Activated B cell treated with CpG ODN at 0.5 μM for 24 hours (primary cell): Measurements from ENCODE around the gene MRGPRD. TPM values are rescaled to one million over a fixed set of nuclear protein-coding genes. Genes with fewer than 3 reads are reported as not detected.
A peak's percentile ranks its signal among the peaks of the same experiment; 100 is the strongest.

ENCODE experiments used
- ATAC-seq: fragments of 200-7000 bp; cut with Tn5 transposase; one replicate; pipeline ENCODE4 v1.10.0; 2021; ENCODE audit warnings: low read depth, mild to moderate bottlenecking, moderate library complexity
- CTCF ChIA-PET: fragments of 350-600 bp; sonication (Branson Sonifier 250); formaldehyde crosslinking; loops from one replicate; lab custom pipeline; 2021; ENCODE audit warnings: antibody characterized with exemption; lab: Charles Lee
- POLR2A ChIA-PET: fragments of 350-600 bp; sonication (Branson Sonifier 250); formaldehyde crosslinking; loops from one replicate; lab custom pipeline; 2021; ENCODE audit warnings: antibody characterized with exemption; lab: Charles Lee
- DNase-seq: peaks from one replicate; pipeline ENCODE4 v3.0.0; 2022
- H3K27ac Mint-ChIP-seq: one replicate; pipeline ENCODE4 v1.8.0; 2020; ENCODE audit warnings: mixed read lengths
- H3K27me3 Mint-ChIP-seq: one replicate; pipeline ENCODE4 v1.8.0; 2021; ENCODE audit warnings: mixed read lengths
- H3K36me3 Mint-ChIP-seq: one replicate; pipeline ENCODE4 v1.8.0; 2021; ENCODE audit warnings: low read depth, mixed read lengths
- H3K4me1 Mint-ChIP-seq: one replicate; pipeline ENCODE4 v1.8.0; 2021; ENCODE audit warnings: mixed read lengths
- H3K4me3 Mint-ChIP-seq: one replicate; pipeline ENCODE4 v1.8.0; 2020; ENCODE audit warnings: mild to moderate bottlenecking, mixed read lengths
- H3K9me3 Mint-ChIP-seq: one replicate; pipeline ENCODE4 v1.8.0; 2020; ENCODE audit warnings: mixed read lengths
- CTCF ChIP-seq: fragments of 200-600 bp; IDR thresholded peaks from one replicate; pipeline ENCODE4 v1.8.0; 2022; ENCODE audit warnings: antibody characterized with exemption, mild to moderate bottlenecking
- intact Hi-C: fragments of 100-400 bp; cut with micrococcal nuclease; formaldehyde crosslinking; loops from one replicate; pipeline ENCODE4 v1.15.1; 2024
- total RNA-seq: library from RNA; stranded (reverse); gene quantifications from 2 replicates; pipeline ENCODE4 v1.2.3, GENCODE V29; 2022

Gene MRGPRD
- total RNA-seq, 1 donor from 2014 or later = not detected

DNA sequence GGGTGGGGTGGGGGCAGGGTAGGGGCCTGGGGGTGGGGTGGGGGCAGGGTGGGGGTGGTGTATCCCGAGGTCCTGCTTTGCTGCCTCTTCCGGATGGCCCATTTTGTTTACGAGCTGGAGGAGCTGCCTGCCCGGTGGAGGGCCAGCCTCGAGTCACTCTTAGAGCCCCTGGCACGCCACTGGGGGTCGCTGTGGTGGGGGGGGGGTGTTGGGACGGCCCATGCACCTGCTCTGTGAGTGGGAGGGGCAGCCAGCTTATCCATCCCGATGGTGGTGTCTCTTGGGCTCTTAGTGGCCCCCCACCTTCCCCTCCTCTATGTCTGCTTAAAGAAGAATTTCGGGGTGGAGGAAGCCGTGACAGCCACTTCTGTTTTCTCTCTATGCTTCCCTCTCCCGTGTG lies 24.6 kb downstream of the MRGPRD start:
- intact Hi-C loops = loop anchor here (1.0 kb wide), 1 partner anchor 132 kb away; no protein-coding TSS in a partner anchor
- TF ChIP-seq CTCF = no peak
- ChIA-PET CTCF (no interaction called here), POLR2A (no interaction called here)
- Mint-ChIP-seq H3K4me1 (peaks cover 9% of the 10 kb centered on the region), H3K27ac (no peak overlapping the region), H3K27me3 (peaks cover 6% of the 10 kb centered on the region), H3K9me3 (no peaks in the 10 kb centered on the region), H3K4me3 (no peak overlapping the region), H3K36me3 (no peaks in the 10 kb centered on the region)
- ATAC-seq (peak; percentile 40), DNase-seq (no peak)

GRCh38 chr11:68955607-68955958 lies 25.2 kb downstream of the MRGPRD start:
- ChIA-PET CTCF (no interaction called here), POLR2A (no interaction called here)
- peaks cover 9% of the 10 kb centered on the region for H3K4me1 Mint-ChIP-seq
- peak overlapping the region; percentile 35 for H3K4me3 Mint-ChIP-seq
- no peaks in the 10 kb centered on the region for H3K36me3 Mint-ChIP-seq
- DNase-seq = no peak
- no peaks in the 10 kb centered on the region for H3K9me3 Mint-ChIP-seq
- intact Hi-C loops = no loop called here
- peaks cover 6% of the 10 kb centered on the region for H3K27me3 Mint-ChIP-seq
- no peak for TF ChIP-seq CTCF
- ATAC-seq = no peak
- no peak overlapping the region for H3K27ac Mint-ChIP-seq

DNA sequence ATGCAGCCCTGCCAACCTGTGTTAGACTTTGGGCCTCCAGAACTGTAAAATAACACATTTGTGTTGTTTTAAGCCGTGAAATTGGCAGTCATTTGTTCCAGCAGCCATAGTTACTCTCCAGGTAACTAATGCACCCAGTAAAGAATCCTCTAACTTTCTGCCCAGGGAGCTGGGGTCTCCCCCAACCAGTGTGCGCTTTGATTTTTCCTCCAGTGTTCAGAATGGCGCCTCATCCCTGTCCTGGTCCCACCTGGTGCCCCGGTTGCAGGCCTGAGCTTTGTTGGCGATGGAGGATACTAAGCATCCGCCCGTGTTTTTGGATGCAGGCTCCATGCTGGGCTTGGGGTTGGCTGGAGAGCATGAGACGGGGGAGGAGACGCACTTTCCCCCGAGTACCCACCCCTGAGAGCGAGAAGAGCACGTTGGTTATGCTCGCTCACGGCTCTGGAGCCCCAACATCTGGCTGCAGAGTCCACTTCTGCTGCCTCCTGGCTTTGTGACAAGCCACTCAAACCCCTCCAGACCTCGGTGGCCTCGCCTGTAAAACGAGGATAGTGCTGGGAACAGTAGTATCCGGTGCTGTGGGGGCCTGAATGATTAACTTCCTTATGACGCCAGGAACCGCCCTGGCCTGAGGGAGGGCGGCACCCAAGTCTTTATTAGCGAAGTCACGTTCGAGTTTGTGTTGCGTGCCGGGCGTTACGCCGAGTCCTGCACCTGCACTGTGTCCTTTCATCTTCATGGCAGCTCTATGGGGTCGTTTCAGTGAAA lies 25.8 kb downstream of the MRGPRD start:
- ATAC-seq = peak; percentile 57
- peak overlapping the region; percentile 35 for H3K4me3 Mint-ChIP-seq
- DNase-seq = no peak
- CTCF ChIA-PET = no interaction called here
- intact Hi-C loops = no loop called here
- H3K36me3 Mint-ChIP-seq = no peaks in the 10 kb centered on the region
- H3K27ac Mint-ChIP-seq = no peak overlapping the region
- H3K27me3 Mint-ChIP-seq = peaks cover 6% of the 10 kb centered on the region
- no peak for TF ChIP-seq CTCF
- H3K4me1 Mint-ChIP-seq = peaks cover 9% of the 10 kb centered on the region
- POLR2A ChIA-PET = no interaction called here
- H3K9me3 Mint-ChIP-seq = no peaks in the 10 kb centered on the region

GRCh38 chr11:68950762-68951161 lies 30.0 kb downstream of the MRGPRD start:
- Mint-ChIP-seq H3K4me3 (no peak overlapping the region), H3K4me1 (peaks cover 6% of the 10 kb centered on the region), H3K27ac (no peak overlapping the region), H3K9me3 (no peaks in the 10 kb centered on the region), H3K27me3 (peaks cover 6% of the 10 kb centered on the region), H3K36me3 (no peaks in the 10 kb centered on the region)
- ChIA-PET POLR2A (no interaction called here), CTCF (no interaction called here)
- DNase-seq (no peak), ATAC-seq (no peak)
- intact Hi-C loops = no loop called here
- no peak for TF ChIP-seq CTCF

DNA sequence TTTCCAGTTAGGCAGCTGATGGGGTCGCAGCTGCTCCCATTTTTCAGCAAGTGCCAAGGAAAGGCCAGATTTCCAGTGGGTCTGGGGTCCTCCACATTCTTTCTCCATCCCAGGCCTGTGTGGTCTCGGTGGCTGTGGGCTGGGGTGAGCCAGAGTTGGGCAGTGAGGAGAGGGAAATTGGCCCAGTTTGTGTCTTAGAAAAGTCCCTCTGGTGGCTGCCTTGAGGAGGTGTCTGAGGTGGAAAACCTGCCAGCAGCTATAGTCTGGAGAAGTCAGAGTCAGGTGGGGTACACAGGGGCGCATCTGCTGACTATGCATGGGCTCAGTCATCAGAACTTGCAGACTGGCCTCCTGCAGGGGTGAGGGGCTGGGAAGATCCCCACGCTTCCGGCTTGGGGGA lies 30.5 kb downstream of the MRGPRD start:
- POLR2A ChIA-PET = interaction anchor here (0.6 kb wide), 1 partner anchor 107 kb away, joined by 3 read pairs; no protein-coding TSS in a partner anchor

More for the DNA sequence above, 30.5 kb downstream of the MRGPRD start:
- ATAC-seq (no peak), DNase-seq (no peak)
- no peaks in the 10 kb centered on the region for H3K36me3 Mint-ChIP-seq
- H3K4me3 Mint-ChIP-seq = no peak overlapping the region
- H3K27me3 Mint-ChIP-seq = peaks cover 4% of the 10 kb centered on the region
- CTCF ChIA-PET = no interaction called here
- TF ChIP-seq CTCF = no peak
- H3K4me1 Mint-ChIP-seq = peaks cover 2% of the 10 kb centered on the region
- intact Hi-C loops = no loop called here
- no peaks in the 10 kb centered on the region for H3K9me3 Mint-ChIP-seq
- no peak overlapping the region for H3K27ac Mint-ChIP-seq
